GM23248 (cell line): ENCODE data around the gene ADGRG2. TPM values are rescaled to one million over a fixed set of nuclear protein-coding genes. Genes with fewer than 3 reads are reported as not detected.
"Not testable (repeated sequence)": the region's sequence is repeated elsewhere in the genome, so short reads cannot be mapped to it uniquely, and the experiment has no call there.

Experiments used
- DNase-seq: peaks from one replicate; pipeline ENCODE4 v3.0.0-alpha.2; 2015
- H2AFZ ChIP-seq: fragments of 200-600 bp; sonication (generic); 2 replicates; pipeline ENCODE4 v1.6.1; 2016; ENCODE audit warnings: antibody characterized with exemption
- H3F3A ChIP-seq: fragments of 200-600 bp; sonication (generic); 2 replicates; pipeline ENCODE4 v1.6.1; 2016; ENCODE audit warnings: mild to moderate bottlenecking, antibody characterized with exemption, mixed run types; ENCODE audit not compliant: insufficient read depth
- H3K27ac ChIP-seq: fragments of 200-600 bp; sonication (generic); 2 replicates; pipeline ENCODE4 v1.5.1; 2016; ENCODE audit warnings: mild to moderate bottlenecking
- H3K27me3 ChIP-seq: fragments of 200-600 bp; sonication (generic); replicated peaks from 2 replicates; pipeline ENCODE4 v1.6.1; 2016; ENCODE audit warnings: mild to moderate bottlenecking; ENCODE audit not compliant: insufficient read depth
- H3K36me3 ChIP-seq: fragments of 200-600 bp; sonication (generic); 2 replicates; pipeline ENCODE4 v1.6.1; 2016; ENCODE audit warnings: low read depth, mild to moderate bottlenecking
- H3K4me1 ChIP-seq: fragments of 200-600 bp; sonication (generic); 2 replicates; pipeline ENCODE4 v1.6.1; 2016; ENCODE audit warnings: mild to moderate bottlenecking; ENCODE audit not compliant: insufficient read depth
- H3K4me2 ChIP-seq: fragments of 200-600 bp; sonication (generic); one replicate; pipeline ENCODE4 v1.6.1; 2016; ENCODE audit warnings: mild to moderate bottlenecking; ENCODE audit not compliant: unreplicated experiment
- H3K4me3 ChIP-seq: fragments of 200-600 bp; sonication (generic); 2 replicates; pipeline ENCODE4 v1.5.1; 2016; ENCODE audit warnings: mild to moderate bottlenecking
- H3K79me2 ChIP-seq: fragments of 200-600 bp; sonication (generic); 2 replicates; pipeline ENCODE4 v1.6.1; 2016; ENCODE audit warnings: mild to moderate bottlenecking; ENCODE audit not compliant: insufficient read depth
- H3K9ac ChIP-seq: fragments of 200-600 bp; sonication (generic); 2 replicates; pipeline ENCODE4 v1.6.1; 2016; ENCODE audit warnings: mild to moderate bottlenecking
- H3K9me2 ChIP-seq: fragments of 200-600 bp; sonication (generic); 2 replicates; pipeline ENCODE4 v1.6.1; 2016; ENCODE audit warnings: mixed run types, mild to moderate bottlenecking, moderate library complexity; ENCODE audit not compliant: insufficient read depth
- H3K9me3 ChIP-seq: fragments of 200-600 bp; sonication (generic); one replicate; pipeline ENCODE4 v1.6.1; 2017; ENCODE audit warnings: low read depth
- H4K20me1 ChIP-seq: fragments of 200-600 bp; sonication (generic); 2 replicates; pipeline ENCODE4 v1.6.0; 2016; ENCODE audit not compliant: insufficient read depth
- EZH2 ChIP-seq: fragments of 200-600 bp; sonication (generic); IDR thresholded peaks from 2 replicates; pipeline ENCODE4 v1.6.1; 2018; ENCODE audit warnings: antibody characterized with exemption, mild to moderate bottlenecking; ENCODE audit not compliant: insufficient read depth, poor library complexity, severe bottlenecking
- EZH2phosphoT487 ChIP-seq: fragments of 200-600 bp; sonication (generic); IDR thresholded peaks from 2 replicates; pipeline ENCODE4 v1.6.1; 2018; ENCODE audit warnings: antibody characterized with exemption, moderate library complexity, mild to moderate bottlenecking, low read depth; ENCODE audit not compliant: insufficient read depth
- WGBS, 2 experiments: methylation state at CpG; one replicate each; pipeline ENCODE4 v1.1.6; 2015 to 2017; ENCODE audit warnings: low lambda C conversion rate in 2 of 2, low coverage in 1 of 2; ENCODE audit errors: missing lambda C conversion rate in 2 of 2; 5-methylcytosine and 5-hydroxymethylcytosine counted together
- in situ Hi-C: fragments of 300-500 bp; cut with MboI; formaldehyde crosslinking; loops from 2 replicates; pipeline ENCODE4 v1.15.0; 2020
- polyA plus RNA-seq: library from polyadenylated mRNA; unstranded; fragments of >200 nt; fragmentation: Nextera tagmentation; extraction: Ambion mirVana; gene quantifications from 2 replicates; pipeline ENCODE4 v1.2.1, GENCODE V29; 2016
- total RNA-seq: library from RNA; depleted of rRNA; stranded (reverse); fragments of >200 nt; shearing (Covaris generic); gene quantifications from 2 replicates; pipeline ENCODE4 v1.2.3, GENCODE V29; 2014

The ADGRG2 gene
- total and polyA plus RNA-seq, 2 experiments from 2014 or later = 0.10 TPM; not detected in 1

- in situ Hi-C loops = no loop called here
- no peak overlapping the region for H3K9ac ChIP-seq
- no peaks in the 10 kb centered on the region for H4K20me1 ChIP-seq
- no peak overlapping the region for H3K4me2 ChIP-seq
- TF ChIP-seq EZH2phosphoT487 = no peak
- TF ChIP-seq EZH2 = no peak
- no peak overlapping the region for H2AFZ ChIP-seq
- H3K36me3 ChIP-seq = no peaks in the 10 kb centered on the region
- 59% methylated on average over 8 of the region's 8 CpGs for WGBS, 2 experiments
- H3K27me3 ChIP-seq = no peaks in the 10 kb centered on the region
- H3F3A ChIP-seq = no peaks in the 10 kb centered on the region
- H3K27ac ChIP-seq = no peak overlapping the region
- H3K79me2 ChIP-seq = no peaks in the 10 kb centered on the region
- no peaks in the 10 kb centered on the region for H3K9me2 ChIP-seq
- no peak for DNase-seq
- H3K4me3 ChIP-seq = no peak overlapping the region
- no peaks in the 10 kb centered on the region for H3K4me1 ChIP-seq
- H3K9me3 ChIP-seq = no peaks in the 10 kb centered on the region
Measured at GRCh38 chrX:19086102-19086772, 36.0 kb downstream of the ADGRG2 start.

GRCh38 chrX:19085666-19086065 lies 36.6 kb downstream of the ADGRG2 start:
- Histone ChIP-seq H4K20me1 (no peaks in the 10 kb centered on the region), H3F3A (no peaks in the 10 kb centered on the region), H3K9ac (no peak overlapping the region), H3K79me2 (no peaks in the 10 kb centered on the region), H3K4me1 (no peaks in the 10 kb centered on the region), H3K9me2 (no peaks in the 10 kb centered on the region), H3K4me2 (no peak overlapping the region), H3K27ac (no peak overlapping the region), H3K27me3 (no peaks in the 10 kb centered on the region), H3K9me3 (no peaks in the 10 kb centered on the region), H3K4me3 (no peak overlapping the region), H3K36me3 (no peaks in the 10 kb centered on the region), H2AFZ (no peak overlapping the region)
- no peak for DNase-seq
- WGBS, 2 experiments = 68 to 85% methylated on average over 3 of the region's 3 CpGs
- TF ChIP-seq EZH2 = no peak
- no peak for TF ChIP-seq EZH2phosphoT487
- in situ Hi-C loops = no loop called here

GRCh38 chrX:19075754-19076153 lies 46.5 kb downstream of the ADGRG2 start:
- H3K36me3 ChIP-seq = no peaks in the 10 kb centered on the region
- H3K27me3 ChIP-seq = no peaks in the 10 kb centered on the region
- no peak overlapping the region for H2AFZ ChIP-seq
- no peak overlapping the region for H3K4me2 ChIP-seq
- in situ Hi-C loops = no loop called here
- no peak overlapping the region for H3K4me3 ChIP-seq
- no peak for DNase-seq
- H3F3A ChIP-seq = no peaks in the 10 kb centered on the region
- TF ChIP-seq EZH2phosphoT487 = no peak
- TF ChIP-seq EZH2 = no peak
- H3K9ac ChIP-seq = no peak overlapping the region
- no peaks in the 10 kb centered on the region for H3K9me2 ChIP-seq
- no peaks in the 10 kb centered on the region for H3K4me1 ChIP-seq
- no peaks in the 10 kb centered on the region for H3K79me2 ChIP-seq
- H3K9me3 ChIP-seq = no peaks in the 10 kb centered on the region
- no peak overlapping the region for H3K27ac ChIP-seq
- no peaks in the 10 kb centered on the region for H4K20me1 ChIP-seq

GRCh38 chrX:19072372-19072771 lies 49.9 kb downstream of the ADGRG2 start:
- Histone ChIP-seq H3K27me3 (no peaks in the 10 kb centered on the region), H3K4me1 (no peaks in the 10 kb centered on the region), H3K4me2 (no peak overlapping the region), H3K9me2 (no peaks in the 10 kb centered on the region), H4K20me1 (no peaks in the 10 kb centered on the region), H3K9me3 (no peaks in the 10 kb centered on the region), H3F3A (no peaks in the 10 kb centered on the region), H3K27ac (no peak overlapping the region), H3K9ac (no peak overlapping the region), H3K36me3 (no peaks in the 10 kb centered on the region), H3K79me2 (no peaks in the 10 kb centered on the region), H3K4me3 (no peak overlapping the region), H2AFZ (no peak overlapping the region)
- no peak for DNase-seq
- WGBS, 2 experiments = 47% methylated on average over 3 of the region's 3 CpGs
- no peak for TF ChIP-seq EZH2phosphoT487
- no peak for TF ChIP-seq EZH2
- in situ Hi-C loops = no loop called here

GRCh38 chrX:19070555-19070994 lies 51.7 kb downstream of the ADGRG2 start:
- Histone ChIP-seq H3K4me1 (no peaks in the 10 kb centered on the region), H3F3A (no peaks in the 10 kb centered on the region), H3K9me2 (no peaks in the 10 kb centered on the region), H3K36me3 (no peaks in the 10 kb centered on the region), H2AFZ (no peak overlapping the region), H4K20me1 (no peaks in the 10 kb centered on the region), H3K9ac (no peak overlapping the region), H3K4me2 (no peak overlapping the region), H3K27ac (no peak overlapping the region), H3K4me3 (no peak overlapping the region), H3K9me3 (no peaks in the 10 kb centered on the region), H3K79me2 (no peaks in the 10 kb centered on the region), H3K27me3 (no peaks in the 10 kb centered on the region)
- WGBS, 2 experiments = 100% methylated on average over 1 to 2 of the region's 3 CpGs
- TF ChIP-seq EZH2 = no peak
- no peak for TF ChIP-seq EZH2phosphoT487
- DNase-seq = no peak
- in situ Hi-C loops = no loop called here

- H3K9me3 ChIP-seq, H3K4me1 ChIP-seq, H4K20me1 ChIP-seq, H3K9me2 ChIP-seq, H3K9ac ChIP-seq, H3K27ac ChIP-seq, H3K27me3 ChIP-seq, H3K79me2 ChIP-seq, H3K4me3 ChIP-seq, H2AFZ ChIP-seq, in situ Hi-C loops, H3K36me3 ChIP-seq, DNase-seq, H3F3A ChIP-seq, H3K4me2 ChIP-seq: not testable (repeated sequence)
- 89% methylated on average over 4 of the region's 4 CpGs for WGBS, 2 experiments
Measured at GRCh38 chrX:19066987-19067386, 55.3 kb downstream of the ADGRG2 start.
